HG03558 (cell line): ENCODE measurements around the gene KRT13.

Source experiments
- ATAC-seq: cut with Tn5 transposase; IDR thresholded peaks from one replicate; pipeline ENCODE4 v1.9.1; 2021; ENCODE audit warnings: moderate number of reproducible peaks; ENCODE audit not compliant: unreplicated experiment; ENCODE audit errors: extremely low read depth

Gene KRT13

DNA sequence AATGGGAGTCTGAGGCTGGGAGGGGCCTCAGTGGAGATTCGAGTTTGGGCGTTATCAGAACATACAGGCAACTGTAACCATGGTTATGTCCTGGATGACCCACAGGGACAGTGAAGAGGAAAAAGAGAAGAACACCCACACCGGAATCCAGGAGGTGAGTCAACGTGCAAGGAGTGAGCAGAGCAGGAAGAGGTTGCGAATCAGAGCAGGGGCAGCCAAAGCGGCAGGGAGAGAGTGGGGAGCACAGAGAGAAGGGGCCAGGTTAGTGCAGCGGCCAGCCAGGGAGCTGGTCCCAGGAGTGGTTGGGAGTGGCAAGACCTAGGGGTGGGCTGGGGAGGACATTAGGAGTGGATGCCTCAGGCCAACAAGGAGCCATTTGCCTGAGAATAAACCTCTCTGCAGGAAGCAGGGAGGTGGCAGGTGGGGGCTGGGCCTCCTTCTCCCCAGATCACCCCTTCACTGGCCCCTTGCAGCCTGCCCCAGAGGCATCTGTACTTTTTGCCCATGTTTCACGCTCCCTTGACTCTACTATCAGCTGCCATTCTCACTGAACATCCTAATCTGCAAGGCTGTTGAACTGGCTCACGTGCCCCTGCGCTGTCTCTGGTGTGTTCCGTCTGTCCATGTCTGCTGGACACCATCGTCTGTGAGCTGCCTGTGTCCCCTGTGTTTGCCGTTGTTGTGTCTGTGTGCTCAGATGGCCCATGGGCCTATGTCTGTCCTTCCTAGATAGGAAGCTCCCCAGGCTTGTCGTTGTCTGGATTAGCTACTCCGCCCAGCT lies 5.1 kb downstream of the KRT13 start:
- no peak for ATAC-seq

GRCh38 chr17:41499714-41500113 lies 5.7 kb downstream of the KRT13 start:
- no peak for ATAC-seq

- no peak for ATAC-seq
Observed at GRCh38 chr17:41498276-41498675, 7.1 kb downstream of the KRT13 start.

DNA sequence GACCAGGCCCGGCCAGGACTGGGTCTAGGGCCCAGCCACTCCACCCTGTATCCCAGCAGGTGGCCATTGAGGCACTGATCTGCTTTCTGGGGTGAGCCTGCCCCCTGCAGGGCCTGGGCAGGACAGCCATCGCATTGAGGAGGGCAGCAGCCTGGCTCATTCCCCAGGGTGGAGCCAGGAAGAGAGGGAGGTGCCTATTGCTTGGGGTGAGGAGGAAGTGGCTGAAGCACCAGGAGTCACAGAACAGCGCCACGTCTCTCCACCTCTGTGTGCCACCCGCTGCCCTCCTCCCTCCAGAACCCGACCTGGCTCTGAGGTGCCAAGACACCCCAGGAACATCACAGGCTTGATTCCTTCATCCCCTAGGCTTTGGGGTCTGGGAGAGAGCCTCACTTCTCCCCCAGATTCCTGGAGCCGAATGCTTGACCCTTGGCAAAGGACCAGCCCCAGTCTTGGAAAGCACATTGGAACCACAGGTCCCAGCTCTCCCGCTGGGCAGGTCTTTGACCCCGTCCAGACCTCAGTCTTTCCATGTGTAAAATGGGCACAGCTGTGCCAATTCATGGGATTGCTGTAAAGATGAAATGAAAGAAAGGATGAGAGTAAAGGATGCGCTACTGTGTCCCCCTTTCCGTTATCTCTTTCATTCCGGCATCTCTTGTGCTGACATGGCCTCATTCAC lies 8.5 kb downstream of the KRT13 start:
- no peak for ATAC-seq

DNA sequence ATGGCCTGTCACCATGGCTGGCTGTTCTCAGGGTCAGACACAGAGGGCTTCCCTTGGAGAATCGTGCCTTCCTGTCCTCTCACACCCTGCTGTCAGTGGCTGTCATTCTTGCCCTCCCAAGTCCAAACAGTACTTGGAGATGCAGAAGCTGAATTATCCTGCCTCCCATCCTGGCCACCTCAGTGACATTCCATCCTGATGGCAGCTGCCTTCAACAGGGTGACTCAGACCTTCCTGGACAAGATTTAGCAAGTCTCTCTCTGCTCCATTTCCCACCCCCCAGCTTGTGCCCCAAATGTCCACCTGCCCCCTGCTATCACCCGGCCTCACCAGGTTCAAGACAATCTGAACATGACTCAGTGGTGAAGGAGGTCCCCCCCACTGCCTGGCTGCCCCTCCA lies 10.9 kb downstream of the KRT13 start:
- ATAC-seq, result no peak

DNA sequence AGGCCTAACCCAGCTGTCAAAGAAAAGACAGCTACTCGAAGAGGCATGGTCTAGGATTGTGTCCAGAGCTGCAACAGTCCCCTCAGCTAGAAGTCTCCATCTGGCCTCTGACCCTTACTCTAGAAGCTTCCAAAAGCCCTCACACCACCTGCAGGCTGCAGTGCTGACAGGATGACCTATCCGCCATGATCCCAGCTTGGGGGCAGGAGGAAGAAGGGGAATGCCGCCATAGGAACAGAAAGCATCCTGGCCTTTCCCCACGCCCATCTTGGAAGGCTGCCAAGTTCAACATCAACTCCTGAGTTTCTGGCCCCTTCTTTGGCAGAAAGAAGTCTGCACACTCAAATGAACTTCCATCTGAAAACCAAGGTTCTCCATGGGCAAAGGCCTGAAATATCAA lies 12.6 kb downstream of the KRT13 start:
- ATAC-seq, result no peak

DNA sequence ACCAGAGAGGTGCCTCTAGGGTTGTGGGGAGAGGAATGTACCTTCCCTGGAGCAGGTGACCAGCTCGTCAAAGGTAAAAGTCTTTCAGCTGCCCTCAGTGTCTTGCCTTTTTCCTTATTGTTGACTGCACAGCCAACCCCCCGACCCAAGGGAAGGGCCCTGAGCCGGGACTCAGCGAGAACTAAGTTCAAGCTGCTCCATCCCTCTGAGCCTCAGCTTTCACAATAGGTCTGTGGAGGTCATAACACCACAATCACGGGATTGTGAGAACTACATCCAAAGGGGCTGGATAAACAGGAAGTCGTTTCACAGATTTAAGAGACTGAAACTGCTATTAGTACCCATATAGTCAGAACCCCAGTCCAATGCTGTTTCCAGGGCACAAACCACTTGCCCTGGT lies 13.1 kb downstream of the KRT13 start:
- ATAC-seq, result no peak

DNA sequence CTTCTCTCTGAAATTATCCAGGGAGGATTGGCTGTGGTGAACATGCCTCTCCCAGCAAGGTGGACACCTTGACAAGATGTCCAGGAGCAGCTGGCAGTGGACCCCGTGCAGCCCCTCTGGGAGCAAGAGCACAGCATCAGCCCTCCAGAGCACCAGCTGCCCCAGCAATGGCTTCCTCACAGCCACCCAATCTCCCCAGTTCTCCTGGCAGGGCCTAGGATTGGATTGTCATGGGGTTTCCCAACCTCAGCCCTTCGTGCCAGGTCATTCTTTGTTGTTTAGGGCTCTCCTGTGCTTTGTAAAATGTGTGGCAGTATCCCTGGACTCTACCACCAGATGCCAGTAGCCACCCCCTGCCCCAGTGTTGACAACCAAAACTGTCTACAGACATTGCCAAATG lies 13.9 kb downstream of the KRT13 start:
- ATAC-seq, result no peak

DNA sequence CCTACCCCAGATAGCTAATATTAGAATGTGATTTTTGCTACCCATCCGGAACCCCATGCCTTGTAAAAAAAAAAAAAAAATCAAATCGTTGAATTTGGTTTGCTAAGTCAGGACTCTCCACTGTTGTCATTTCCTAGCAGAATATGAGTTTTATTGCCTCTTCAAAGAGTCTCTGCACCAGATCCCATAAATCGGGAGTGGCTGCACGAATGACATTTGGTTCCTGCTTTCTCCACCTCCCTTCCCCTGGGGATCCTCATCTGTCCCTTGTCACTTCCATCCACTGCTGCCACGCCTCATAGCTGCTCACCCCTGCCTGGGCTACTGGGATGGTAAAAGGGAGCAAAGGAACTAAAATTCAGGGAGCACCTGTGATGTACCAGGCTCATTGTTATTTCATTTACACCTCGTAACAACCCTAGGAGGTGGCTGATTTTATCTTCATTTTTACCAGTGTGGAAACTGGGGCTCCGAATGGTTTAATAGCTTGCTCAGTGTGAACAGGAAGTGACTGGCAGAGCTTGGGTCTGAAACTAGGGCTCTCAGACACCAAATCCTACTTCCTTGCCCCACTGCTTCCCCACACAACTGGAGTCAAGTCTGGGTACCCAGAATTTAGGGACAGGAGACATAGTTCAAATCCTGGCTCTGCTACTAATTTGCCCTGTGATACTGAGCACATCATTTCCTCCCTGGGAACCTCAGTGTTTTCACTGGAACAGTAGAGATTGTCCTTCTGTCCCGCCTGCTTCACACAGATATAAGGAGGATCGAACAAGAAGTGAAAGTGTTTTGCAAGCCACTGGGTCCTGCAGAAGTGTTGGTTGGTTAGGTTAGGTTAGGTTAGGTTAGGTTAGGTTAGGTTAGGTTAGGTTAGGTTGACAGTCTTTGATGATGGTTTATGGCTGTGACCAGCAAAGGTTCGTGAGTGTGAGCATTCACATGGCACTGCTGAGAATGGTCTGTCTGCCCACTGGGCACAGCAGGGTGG lies 15.1 kb downstream of the KRT13 start:
- no peak for ATAC-seq

DNA sequence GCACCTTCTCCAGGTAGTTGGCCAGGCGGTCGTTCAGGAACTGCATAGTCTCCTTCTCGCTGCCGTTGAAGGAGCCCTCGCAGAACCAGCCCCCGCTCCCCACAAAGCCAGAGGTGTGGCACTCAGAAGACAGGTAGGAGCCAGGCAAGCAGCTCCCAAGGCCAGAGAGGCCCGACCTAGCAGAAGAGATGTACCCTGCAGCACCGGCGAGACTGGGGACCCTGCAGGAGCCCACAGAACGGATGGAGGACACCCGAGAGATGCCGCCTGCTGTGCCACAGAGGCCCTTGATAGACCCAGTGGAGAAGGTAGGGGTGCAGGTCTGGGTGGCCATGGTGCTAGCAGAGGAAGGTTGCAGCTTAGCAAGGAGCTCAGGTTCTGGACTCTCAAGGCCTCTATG lies 15.9 kb downstream of the KRT13 start, which contains the start of gene KRT36:
Gene KRT36, minus strand, starts transcription at position 380 of the 400 bp plus-strand sequence. Its CDS starts 46 bp downstream, at position 334.
- no peak for ATAC-seq

DNA sequence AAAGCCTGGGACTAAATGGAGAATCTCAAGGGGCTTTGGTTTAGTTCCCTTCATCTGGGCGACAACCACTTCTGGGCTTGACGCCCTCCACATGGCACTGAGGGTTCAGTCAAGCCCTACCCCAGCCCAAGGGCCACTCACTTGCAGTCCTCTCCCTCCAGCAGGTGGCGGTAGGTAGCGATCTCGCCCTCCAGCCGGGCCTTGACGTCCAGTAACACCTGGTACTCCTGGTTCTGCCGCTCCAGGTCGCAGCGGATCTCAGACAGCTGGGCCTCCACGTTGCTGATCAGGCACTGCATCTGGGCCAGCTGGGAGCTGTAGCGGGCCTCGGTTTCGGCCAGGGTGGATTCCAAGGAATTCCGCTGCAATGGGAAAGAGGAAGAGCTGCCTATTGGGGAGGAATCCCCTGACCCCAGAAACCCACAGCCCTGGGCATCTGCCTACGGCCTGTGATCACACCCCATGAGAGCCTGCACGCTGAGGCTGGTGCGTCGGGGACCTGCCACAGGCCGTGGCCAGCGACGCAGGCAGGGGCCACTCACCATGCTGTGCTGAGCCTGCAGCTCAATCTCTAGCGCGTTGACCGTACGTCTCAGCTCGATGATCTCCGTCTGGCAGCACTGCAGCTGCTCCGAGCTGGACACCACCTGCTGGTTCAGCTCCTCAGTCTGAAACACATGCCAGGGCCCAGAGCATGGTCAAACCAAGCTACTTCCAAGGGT lies 18.4 kb downstream of the KRT13 start:
- no peak for ATAC-seq

DNA sequence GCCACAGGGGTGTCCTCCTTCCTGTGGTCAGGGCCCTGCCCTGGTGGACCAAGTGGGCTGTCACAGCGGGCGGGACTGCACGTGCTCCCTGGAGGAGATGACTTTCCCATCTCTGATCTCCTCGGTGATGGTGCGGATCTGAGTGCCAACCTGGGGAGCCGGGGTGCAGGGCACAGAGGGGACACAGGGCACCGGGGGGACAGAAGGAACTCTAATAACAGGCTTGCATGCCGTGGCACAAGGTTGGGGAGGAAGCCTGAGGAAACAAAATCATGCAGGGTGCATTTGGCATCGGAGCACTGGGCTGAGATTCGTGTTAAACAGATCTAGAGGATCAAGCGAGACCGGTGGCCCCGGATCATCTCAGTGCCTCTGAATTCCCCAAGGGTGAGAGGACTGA lies 19.1 kb downstream of the KRT13 start:
- ATAC-seq, result no peak

DNA sequence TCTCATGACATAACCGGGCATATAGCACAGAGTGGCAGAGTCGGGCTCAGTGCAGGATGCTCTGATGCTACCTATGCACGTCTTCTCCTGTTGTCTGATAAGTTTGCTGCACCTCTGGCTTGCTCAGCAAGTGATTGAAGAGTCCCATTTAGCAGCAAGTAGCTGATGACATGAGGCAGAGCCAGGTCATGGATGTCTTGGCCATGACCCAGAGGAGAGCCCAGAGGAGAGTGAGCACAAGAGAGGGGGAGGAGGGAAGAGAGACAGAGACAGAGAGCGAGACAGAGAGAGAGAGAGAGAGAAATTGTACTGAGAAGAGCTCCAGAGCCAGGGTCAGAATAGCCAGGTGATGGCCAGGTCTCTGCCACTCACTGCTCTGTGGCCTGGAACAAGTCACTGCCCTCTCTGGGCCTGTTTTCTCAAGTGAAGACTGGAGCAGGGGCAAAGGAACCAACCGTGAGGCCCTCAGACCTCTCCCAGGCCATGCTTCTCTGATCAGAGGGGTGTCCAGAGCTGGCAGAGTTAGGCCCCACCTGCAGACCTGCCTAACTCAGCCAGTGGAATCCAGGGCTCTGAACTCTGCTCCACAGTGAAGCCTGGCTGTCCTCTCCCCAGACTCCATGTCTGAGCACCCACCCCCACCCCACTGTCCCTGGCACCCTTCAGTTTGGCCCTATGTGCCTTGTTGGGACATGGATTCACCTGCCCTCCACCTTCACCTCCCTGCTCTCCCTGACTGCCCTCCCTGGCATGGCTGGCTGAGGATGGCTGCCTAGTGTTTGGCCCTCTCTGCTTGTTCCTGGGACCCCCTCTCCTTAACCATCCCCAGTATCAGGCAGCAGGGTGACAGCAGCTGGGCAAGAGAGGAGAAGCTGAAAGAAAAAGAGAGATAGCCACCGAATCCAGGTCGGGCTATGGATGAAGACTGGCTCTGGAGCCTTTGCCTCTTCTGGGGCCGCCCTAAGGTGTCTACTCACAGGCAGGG lies 20.2 kb downstream of the KRT13 start:
- ATAC-seq, result no peak

DNA sequence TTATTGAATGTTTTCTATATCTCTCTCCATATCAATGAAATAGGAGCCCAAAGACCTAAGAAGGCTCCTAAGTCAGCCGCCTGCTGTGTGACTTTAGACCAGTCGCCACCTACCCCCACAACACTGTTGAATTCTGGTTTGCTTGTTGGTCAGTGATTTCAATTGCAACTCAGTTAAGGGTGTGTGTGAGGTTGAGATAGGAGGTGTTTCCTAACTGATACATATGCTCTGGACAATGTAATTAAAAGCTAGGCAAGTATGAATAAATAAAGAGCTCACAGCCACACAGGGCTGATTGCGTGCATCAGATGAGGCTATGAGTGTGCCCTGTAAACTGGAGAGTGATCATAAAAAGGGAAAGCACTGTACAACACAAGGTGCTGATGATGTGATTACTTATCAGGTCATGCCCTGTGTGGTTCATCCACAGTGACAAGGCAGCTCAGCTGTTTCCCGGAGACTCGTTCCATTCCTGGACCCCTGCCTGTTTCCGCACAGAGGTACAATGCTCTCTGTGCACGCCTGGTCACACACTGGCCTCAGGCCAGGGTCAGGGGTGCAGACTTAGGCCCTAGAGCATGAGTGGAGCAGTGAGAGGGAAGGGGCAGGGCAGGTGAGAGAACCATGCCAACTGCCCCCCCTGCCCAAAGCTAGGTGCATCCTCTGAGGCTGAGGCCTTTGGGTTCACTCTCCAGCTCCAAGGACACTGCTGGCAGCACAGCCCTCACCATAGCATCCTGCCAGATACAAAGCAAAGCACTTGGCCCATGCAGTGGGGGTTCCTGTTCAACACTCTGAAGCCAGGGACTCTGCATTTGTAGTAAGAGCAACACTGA lies 21.2 kb downstream of the KRT13 start:
- no peak for ATAC-seq

DNA sequence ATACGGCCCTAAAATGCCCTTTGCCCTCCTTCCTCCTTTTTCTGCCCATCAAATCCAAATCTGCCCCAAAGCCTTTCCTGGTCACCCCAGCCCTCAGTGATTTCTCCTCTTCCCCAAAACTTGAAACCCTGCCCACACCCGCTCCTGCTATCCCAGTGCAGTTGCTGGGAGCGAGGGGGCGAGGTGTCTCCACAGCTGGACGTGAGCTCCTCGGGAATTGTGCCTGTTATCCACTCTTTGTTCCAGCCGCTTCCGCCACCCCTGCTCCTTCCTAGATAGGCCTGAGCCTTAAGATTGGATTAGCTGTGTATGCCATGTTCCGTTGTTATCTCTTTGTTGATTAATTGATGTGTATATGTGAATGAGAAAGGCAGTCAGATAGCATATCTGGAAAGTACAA lies 21.9 kb downstream of the KRT13 start:
- no peak for ATAC-seq

- no peak for ATAC-seq
Observed at GRCh38 chr17:41481036-41481435, 24.4 kb downstream of the KRT13 start, which contains the start of gene KRT35. KRT35 (minus strand) TSS chr17:41481151; CDS start chr17:41481097, 54 bp downstream.

DNA sequence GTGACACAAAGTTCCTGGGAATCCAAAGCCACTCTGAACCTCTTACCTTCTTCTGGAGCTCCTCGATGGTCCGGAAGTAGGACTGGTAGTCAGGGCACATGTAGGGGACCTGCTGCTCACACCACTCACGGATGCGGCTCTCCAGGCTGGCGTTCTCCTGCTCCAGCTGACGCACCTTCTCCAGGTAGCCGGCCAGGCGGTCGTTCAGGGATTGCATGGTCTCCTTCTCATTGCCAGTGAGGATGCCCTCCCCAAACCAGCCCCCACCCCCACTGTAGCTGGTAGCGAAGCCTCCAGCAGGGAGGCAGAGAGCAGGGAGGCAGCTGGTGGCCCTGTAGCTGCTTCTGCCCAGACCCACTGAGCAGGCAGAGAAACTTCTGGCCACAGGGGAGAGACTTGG lies 24.8 kb downstream of the KRT13 start:
- no peak for ATAC-seq

DNA sequence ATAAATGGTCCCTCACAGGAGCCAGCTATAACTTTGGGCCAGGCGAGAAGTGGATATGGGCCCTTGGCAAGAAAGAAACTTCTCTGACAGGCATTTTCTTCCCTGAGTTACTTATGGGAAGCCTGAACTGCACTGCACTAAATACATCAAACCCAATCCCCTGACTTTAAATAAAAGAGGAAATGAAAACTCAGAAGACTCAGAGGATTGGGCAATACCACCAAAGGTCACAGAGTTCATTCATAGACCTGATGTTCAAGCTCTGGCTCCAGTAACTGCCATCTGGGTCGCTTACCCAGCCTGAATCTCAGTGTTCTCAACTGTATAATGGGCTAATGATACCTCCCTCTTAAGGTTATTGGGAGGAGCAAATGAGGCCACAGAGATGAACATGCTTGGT lies 25.3 kb downstream of the KRT13 start:
- ATAC-seq, result no peak
